Endothelial cell of umbilical vein (primary cell): ENCODE measurements around the gene ANK2. TPM values are rescaled to one million over a fixed set of nuclear protein-coding genes. Genes with fewer than 3 reads are reported as not detected.

Source experiments
- BruUV-seq: library from RNA; stranded (reverse); fragments of 400-500 nt; replicated peaks from 2 replicates; lab custom pipeline; 2021; lab: Mats Ljungman, UMichigan
- CTCF ChIA-PET: fragments of 300-600, 350-600 bp; sonication (Branson Sonifier 250); formaldehyde crosslinking; loops from one replicate; lab custom pipeline; 2021; ENCODE audit warnings: antibody characterized with exemption, inconsistent platforms; lab: Charles Lee
- POLR2A ChIA-PET: fragments of 300-600, 350-600 bp; sonication (Branson Sonifier 250); formaldehyde crosslinking; loops from one replicate; lab custom pipeline; 2021; ENCODE audit warnings: antibody characterized with exemption, inconsistent platforms; lab: Charles Lee
- DNase-seq: peaks from one replicate; pipeline ENCODE4 v3.0.0-alpha.2; 2011; ENCODE audit warnings: low read depth, low spot score
- FAIRE-seq: peaks from 2 replicates; lab custom pipeline; 2011; peaks lifted over from hg19 to GRCh38; lab: Jason Lieb, UNC
- H2AFZ ChIP-seq: 2 replicates; pipeline ENCODE4 v1.6.0; 2012; ENCODE audit warnings: low read depth, low read length, control low read depth, inconsistent platforms
- H3K27ac ChIP-seq: 2 replicates; pipeline ENCODE4 v1.5.1; 2011; ENCODE audit warnings: low read depth, mild to moderate bottlenecking, control low read depth, low read length, moderate library complexity; ENCODE audit not compliant: insufficient read depth
- H3K27me3 ChIP-seq, 2 experiments: 2 replicates each; pipeline versions ENCODE4 v1.6.0 to v1.6.1; 2011; ENCODE audit warnings: low read length in 2 of 2, mixed read lengths in 1 of 2; ENCODE audit not compliant: control insufficient read depth in 2 of 2, insufficient read depth in 2 of 2
- H3K36me3 ChIP-seq, 2 experiments: 2 replicates in 1 of 2; 3 replicates in 1 of 2; pipeline ENCODE4 v1.5.1; 2011; ENCODE audit warnings: low read length in 2 of 2, mild to moderate bottlenecking in 1 of 2, moderate library complexity in 1 of 2; ENCODE audit not compliant: control insufficient read depth in 2 of 2, insufficient read depth in 2 of 2; ENCODE audit errors: extremely low read depth in 1 of 2
- H3K4me1 ChIP-seq: 3 replicates; pipeline ENCODE4 v1.5.1; 2011; ENCODE audit warnings: mild to moderate bottlenecking, low read length; ENCODE audit not compliant: control insufficient read depth, insufficient read depth; ENCODE audit errors: extremely low read depth
- H3K4me2 ChIP-seq: 2 replicates; pipeline ENCODE4 v1.6.1; 2011; ENCODE audit warnings: low read length, control low read depth, mixed read lengths; ENCODE audit not compliant: insufficient read depth
- H3K4me3 ChIP-seq, 3 experiments: fragments of 200-600 bp in 1 of 3; sonication (generic), shearing (Covaris generic) in 1 of 3; replicated peaks in 1 of 3; 2 replicates each; pipeline ENCODE4 v1.5.1; 2011 to 2016; ENCODE audit warnings: control low read depth in 3 of 3, low read length in 3 of 3, mild to moderate bottlenecking in 2 of 3, inconsistent platforms in 1 of 3, low read depth in 1 of 3, moderate library complexity in 1 of 3; ENCODE audit not compliant: insufficient read depth in 1 of 3
- H3K79me2 ChIP-seq: 2 replicates; pipeline ENCODE4 v1.6.0; 2012; ENCODE audit warnings: low read length, inconsistent platforms; ENCODE audit not compliant: control insufficient read depth, insufficient read depth
- H3K9ac ChIP-seq: replicated peaks from 2 replicates; pipeline ENCODE3; 2011; ENCODE audit warnings: low read length, control low read depth; ENCODE audit not compliant: insufficient read depth; ENCODE audit errors: extremely low read depth
- H3K9me1 ChIP-seq: replicated peaks from 3 replicates; pipeline ENCODE4 v1.6.0; 2011; ENCODE audit warnings: mild to moderate bottlenecking, low read length; ENCODE audit not compliant: control insufficient read depth, insufficient read depth; ENCODE audit errors: extremely low read depth
- H3K9me3 ChIP-seq: replicated peaks from 2 replicates; pipeline ENCODE4 v1.5.1; 2012; ENCODE audit warnings: low read length, inconsistent platforms; ENCODE audit not compliant: control insufficient read depth, insufficient read depth
- H4K20me1 ChIP-seq: replicated peaks from 2 replicates; pipeline ENCODE3; 2011; ENCODE audit warnings: mild to moderate bottlenecking, low read length; ENCODE audit not compliant: control insufficient read depth, insufficient read depth; ENCODE audit errors: extremely low read depth
- EZH2 ChIP-seq: IDR thresholded peaks from 2 replicates; pipeline ENCODE4 v1.6.1; 2012; ENCODE audit warnings: borderline replicate concordance, low read depth, mild to moderate bottlenecking, moderate library complexity, low read length, inconsistent platforms; ENCODE audit not compliant: severe bottlenecking
- FOS ChIP-seq: IDR thresholded peaks from 2 replicates; pipeline ENCODE4 v1.6.1; 2011; ENCODE audit warnings: mild to moderate bottlenecking, low read length, moderate library complexity, borderline replicate concordance; ENCODE audit not compliant: insufficient read depth
- GATA2 ChIP-seq: IDR thresholded peaks from 2 replicates; pipeline ENCODE4 v1.7.0; 2011; ENCODE audit warnings: low read depth, mild to moderate bottlenecking, moderate library complexity, mixed read lengths, low read length; ENCODE audit not compliant: insufficient read length, insufficient read depth
- JUN ChIP-seq: IDR thresholded peaks from 2 replicates; pipeline ENCODE4 v1.6.1; 2011; ENCODE audit warnings: borderline replicate concordance, low read depth; ENCODE audit not compliant: insufficient read length, insufficient read depth
- MYC ChIP-seq: IDR thresholded peaks from one replicate; pipeline ENCODE4 v1.6.1; 2011; ENCODE audit warnings: mild to moderate bottlenecking, low read depth, low read length
- POLR2A ChIP-seq: IDR thresholded peaks from 2 replicates; pipeline ENCODE4 v1.6.1; 2012; ENCODE audit warnings: low read depth, mild to moderate bottlenecking, control low read depth, low read length
- POLR2AphosphoS5 ChIP-seq: IDR thresholded peaks from 2 replicates; pipeline ENCODE4 v1.6.1; 2012; ENCODE audit warnings: low read depth, mild to moderate bottlenecking, control low read depth, low read length, moderate library complexity; ENCODE audit not compliant: insufficient read depth
- dilution Hi-C: fragments of 300-500 bp; cut with MboI; formaldehyde crosslinking; loops from one replicate; pipeline ENCODE4 v1.15.0; 2019; ENCODE audit warnings: low sequenced_read_pairs; ENCODE audit not compliant: extremely low pct_ligation_motif_present
- intact Hi-C: fragments of 100-400 bp; cut with micrococcal nuclease; formaldehyde crosslinking; loops from one replicate; pipeline ENCODE4 v1.10.0; 2022
- polyA plus RNA-seq, 4 experiments: library from polyadenylated mRNA; depleted of rRNA in 3 of 4; stranded (reverse) in 3 of 4; unstranded in 1 of 4; fragments of >200 nt; gene quantifications; 2 replicates each; pipeline versions ENCODE4 v1.2.1 to v1.2.3, GENCODE V29; 2011 to 2012; ENCODE audit warnings: missing spikeins in 1 of 4
- total RNA-seq: library from RNA; stranded (reverse); gene quantifications from 2 replicates; pipeline ENCODE4 v1.2.3, GENCODE V29; 2021
- TF ChIP-seq, protein P1 (sequence below), 2 donors: IDR thresholded peaks; 1 replicate in 1 of 2; 2 replicates in 1 of 2; pipeline ENCODE4 v1.5.1; 2011; ENCODE audit warnings: low read length in 2 of 2, mild to moderate bottlenecking in 2 of 2, moderate library complexity in 2 of 2, control low read depth in 1 of 2, inconsistent platforms in 1 of 2, low read depth in 1 of 2; ENCODE audit not compliant: insufficient read depth in 1 of 2; ENCODE audit errors: extremely low read depth in 1 of 2
- TF ChIP-seq, protein P2 (sequence below): IDR thresholded peaks from 2 replicates; pipeline ENCODE4 v1.6.1; 2011; ENCODE audit not compliant: insufficient read depth, insufficient read length

ANK2 gene
- total and polyA plus RNA-seq, 2 donors (not counting 3 experiments of a cell fraction or from before 2014, with no cell fraction given), result not detected

GRCh38 chr4:113294908-113295307, 245.5 kb downstream of the ANK2 start:
- BruUV-seq, result no TSS peak
- Histone ChIP-seq H3K9me3 (no peaks in the 10 kb centered on the region), H3K27ac (no peak overlapping the region), H3K9me1 (no peaks in the 10 kb centered on the region), H3K4me2 (no peak overlapping the region), H3K9ac (no peak overlapping the region), H3K36me3 (no peaks in the 10 kb centered on the region), H3K79me2 (no peaks in the 10 kb centered on the region), H3K27me3 (peaks cover 0 to 3% of the 10 kb centered on the region in 2 experiments), H3K4me1 (no peaks in the 10 kb centered on the region), H2AFZ (no peak overlapping the region), H3K4me3 (no peak overlapping the region), H4K20me1 (no peaks in the 10 kb centered on the region)
- DNase-seq (peak; percentile 8), FAIRE-seq (no peak)
- intact Hi-C loops, result loop anchor here (10.0 kb wide), 1 partner anchor 350 kb away; no protein-coding TSS in a partner anchor
- TF ChIP-seq, protein P1, sequence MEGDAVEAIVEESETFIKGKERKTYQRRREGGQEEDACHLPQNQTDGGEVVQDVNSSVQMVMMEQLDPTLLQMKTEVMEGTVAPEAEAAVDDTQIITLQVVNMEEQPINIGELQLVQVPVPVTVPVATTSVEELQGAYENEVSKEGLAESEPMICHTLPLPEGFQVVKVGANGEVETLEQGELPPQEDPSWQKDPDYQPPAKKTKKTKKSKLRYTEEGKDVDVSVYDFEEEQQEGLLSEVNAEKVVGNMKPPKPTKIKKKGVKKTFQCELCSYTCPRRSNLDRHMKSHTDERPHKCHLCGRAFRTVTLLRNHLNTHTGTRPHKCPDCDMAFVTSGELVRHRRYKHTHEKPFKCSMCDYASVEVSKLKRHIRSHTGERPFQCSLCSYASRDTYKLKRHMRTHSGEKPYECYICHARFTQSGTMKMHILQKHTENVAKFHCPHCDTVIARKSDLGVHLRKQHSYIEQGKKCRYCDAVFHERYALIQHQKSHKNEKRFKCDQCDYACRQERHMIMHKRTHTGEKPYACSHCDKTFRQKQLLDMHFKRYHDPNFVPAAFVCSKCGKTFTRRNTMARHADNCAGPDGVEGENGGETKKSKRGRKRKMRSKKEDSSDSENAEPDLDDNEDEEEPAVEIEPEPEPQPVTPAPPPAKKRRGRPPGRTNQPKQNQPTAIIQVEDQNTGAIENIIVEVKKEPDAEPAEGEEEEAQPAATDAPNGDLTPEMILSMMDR (IDR thresholded peaks at IDR 0.05; ENCODE audit: extremely low read depth in 1 of 2, insufficient read depth in 1 of 2, low read depth in 1 of 2, low read length in 2 of 2), result no peak
- no peak for TF ChIP-seq JUN
- TF ChIP-seq MYC, result no peak
- TF ChIP-seq FOS, result no peak
- no peak for TF ChIP-seq GATA2
- no peak for TF ChIP-seq POLR2AphosphoS5
- TF ChIP-seq POLR2A, result no peak
- TF ChIP-seq EZH2, result no peak
- TF ChIP-seq, protein P2, sequence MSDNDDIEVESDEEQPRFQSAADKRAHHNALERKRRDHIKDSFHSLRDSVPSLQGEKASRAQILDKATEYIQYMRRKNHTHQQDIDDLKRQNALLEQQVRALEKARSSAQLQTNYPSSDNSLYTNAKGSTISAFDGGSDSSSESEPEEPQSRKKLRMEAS, result no peak
- dilution Hi-C loops, result no loop called here
- ChIA-PET CTCF (interaction anchor here (1.0 to 1.7 kb wide), 3 partner anchors 14 to 1083 kb away, joined by 3 to 6 read pairs (median 4); no protein-coding TSS in a partner anchor), POLR2A (no interaction called here)
